Measurements from ENCODE around the gene SMAGP.
"Not testable (repeated sequence)": the region's sequence is repeated elsewhere in the genome, so short reads cannot be mapped to it uniquely, and the experiment has no call there.

The SMAGP gene

GRCh38 chr12:51222461-51222860 is 47.8 kb downstream of the SMAGP start:
- DNase-seq: no peak

GRCh38 chr12:51219857-51220256 is 50.4 kb downstream of the SMAGP start:
- DNase-seq: not testable (repeated sequence)

DNA sequence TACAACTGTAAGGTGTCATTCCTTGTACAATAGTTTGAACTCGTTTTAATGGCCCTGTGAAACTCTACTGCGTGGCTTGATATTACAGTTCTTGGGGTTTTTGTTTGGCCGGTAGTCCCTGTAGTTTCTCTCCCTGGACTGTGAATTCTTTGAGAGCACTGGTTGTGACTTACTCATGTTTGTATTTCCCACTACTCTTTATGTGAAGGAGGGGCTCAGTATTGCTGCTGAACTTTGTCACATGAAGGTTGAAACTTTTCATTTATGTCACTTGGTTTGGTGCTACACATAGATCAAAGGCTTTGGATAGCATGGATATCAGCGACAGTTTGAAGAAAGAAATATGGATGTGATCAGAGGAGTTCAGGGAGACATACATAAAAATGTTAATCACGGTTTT is 50.9 kb downstream of the SMAGP start:
- DNase-seq: no peak

- no peak for DNase-seq
These were observed 51.5 kb downstream of the SMAGP start for GRCh38 chr12:51218607-51219161.

DNA sequence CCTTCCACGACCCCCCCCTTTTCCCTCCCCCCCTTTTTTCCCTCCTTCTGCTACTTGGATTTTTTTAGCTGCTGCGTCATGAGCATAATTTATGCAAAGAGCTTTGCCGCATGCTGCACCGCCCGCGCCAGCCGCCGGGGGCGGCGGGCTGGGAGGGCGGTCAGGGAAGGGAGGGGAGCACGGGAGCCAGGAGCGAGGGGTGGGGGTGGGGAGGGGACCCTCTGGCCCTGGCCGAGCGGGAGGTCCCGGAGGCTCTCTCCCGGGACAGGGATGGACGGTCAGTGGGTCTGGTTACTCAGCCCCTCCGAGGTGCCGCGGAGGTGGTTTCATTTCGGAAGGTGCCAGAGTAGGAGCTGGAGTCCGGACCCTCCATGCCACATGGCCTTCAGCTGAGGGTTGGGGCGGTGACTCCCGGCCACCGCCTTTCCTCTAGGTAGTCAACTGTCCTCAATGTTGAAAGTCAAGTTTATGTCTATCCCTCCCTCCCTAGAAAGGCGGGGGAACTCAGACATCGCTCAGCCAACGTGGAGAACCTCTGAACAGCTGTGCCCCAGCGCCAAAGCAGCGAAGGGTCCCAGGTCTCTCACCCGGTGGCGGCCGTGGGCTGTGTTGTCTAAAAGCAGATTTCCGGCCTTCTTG is 52.1 kb downstream of the SMAGP start, which contains the start of gene POU6F1:
TSS of gene POU6F1 (minus strand) at position 95 of the 639 bp plus-strand sequence. CDS start 11,226 bp downstream, outside the sequence.
- peak; percentile 76 for DNase-seq

DNA sequence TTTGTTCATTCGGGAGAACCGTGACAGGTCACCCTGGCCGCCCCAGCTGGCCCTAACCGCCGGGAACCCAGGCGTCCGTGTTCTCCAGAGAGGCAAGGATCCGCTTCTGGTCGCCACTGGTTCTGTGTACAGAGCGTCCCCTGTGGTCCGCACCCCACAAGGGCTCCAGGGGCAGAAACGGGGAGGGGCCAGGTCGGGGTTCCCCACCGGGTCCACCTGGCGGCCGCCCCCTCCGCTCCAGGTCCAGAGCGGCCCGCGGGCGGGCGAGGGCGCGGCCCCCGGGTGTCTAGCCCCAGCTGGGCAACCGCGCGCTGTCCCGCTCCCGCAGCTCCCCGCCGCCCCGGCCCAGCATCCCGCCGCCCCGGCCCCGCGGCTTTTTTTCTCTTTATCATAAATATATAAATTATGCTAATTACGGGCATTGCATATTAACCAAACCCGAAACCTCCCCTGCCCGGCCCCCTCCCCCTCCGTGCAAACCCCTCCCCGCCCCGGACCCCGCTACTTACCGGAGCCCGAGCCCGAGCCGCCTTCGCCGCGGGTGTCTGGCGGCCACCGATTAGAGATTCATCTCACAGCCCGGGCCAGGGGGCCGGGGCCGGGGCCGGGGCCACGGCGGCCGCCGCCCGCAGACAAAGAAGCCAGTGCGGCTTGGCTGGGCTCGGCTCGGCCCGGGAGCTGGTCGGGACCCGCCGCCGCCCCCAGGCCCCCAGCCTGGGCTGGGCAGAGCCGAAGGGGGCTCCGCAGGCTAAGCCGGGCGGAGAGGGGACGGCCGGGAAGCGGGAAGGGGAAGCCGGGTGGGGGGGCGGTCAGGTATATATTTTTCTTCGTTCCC is 52.9 kb downstream of the SMAGP start:
- DNase-seq: no peak

- no peak for DNase-seq
These were observed 53.6 kb downstream of the SMAGP start for GRCh38 chr12:51216642-51217041.

DNA sequence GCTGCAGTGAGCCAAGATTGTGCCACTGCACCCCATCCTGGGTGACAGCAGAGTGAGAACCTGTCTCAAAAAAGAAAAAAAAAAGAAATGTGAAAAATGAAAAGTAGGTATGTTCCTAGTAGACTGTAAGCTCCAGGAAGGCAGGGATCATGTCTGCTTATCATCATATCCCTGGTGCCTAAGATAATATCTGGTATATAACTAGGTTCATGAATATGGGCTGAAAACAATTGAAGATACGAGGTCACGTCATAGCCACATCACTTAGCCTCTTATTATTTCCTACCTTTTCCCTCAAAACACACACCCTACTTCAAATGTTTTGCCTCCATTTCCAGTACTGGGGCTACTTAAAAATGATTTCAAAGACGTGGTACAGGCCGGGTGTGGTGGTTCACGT is 55.3 kb downstream of the SMAGP start:
- DNase-seq: no peak

DNA sequence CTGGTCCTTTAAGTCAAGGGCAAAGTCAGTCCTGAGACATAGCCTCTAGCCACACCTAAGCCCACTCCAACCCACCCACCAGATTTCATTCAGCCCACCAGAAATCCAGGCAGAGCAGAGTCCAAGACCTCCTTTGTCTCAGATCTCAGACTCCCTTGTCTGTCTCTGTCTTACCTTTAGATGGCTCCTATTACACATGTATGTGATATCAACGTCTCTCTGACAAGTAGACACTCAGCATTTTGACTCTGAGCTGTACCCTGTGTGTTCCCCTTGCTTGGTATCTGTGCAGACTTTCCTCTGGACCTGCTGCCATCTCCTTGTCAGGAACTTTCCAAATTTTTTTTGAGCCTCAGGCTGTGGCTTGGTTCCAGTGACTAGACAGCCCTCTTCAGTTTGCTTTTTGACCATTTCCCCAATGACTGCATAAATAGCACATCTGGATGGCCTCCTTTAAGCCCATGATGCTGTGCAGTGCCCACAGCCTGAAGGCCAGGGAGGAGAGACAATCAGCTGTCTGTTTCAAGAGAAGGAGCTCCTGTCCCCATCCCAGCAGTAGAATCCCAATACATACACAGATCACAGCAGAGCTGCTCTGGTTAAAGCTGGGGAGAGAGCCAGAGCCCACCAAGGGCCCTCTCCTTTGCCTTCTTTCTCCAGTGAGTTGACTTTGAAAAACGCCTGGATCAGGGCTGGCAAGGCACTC is 59.4 kb downstream of the SMAGP start:
- DNase-seq: no peak

DNA sequence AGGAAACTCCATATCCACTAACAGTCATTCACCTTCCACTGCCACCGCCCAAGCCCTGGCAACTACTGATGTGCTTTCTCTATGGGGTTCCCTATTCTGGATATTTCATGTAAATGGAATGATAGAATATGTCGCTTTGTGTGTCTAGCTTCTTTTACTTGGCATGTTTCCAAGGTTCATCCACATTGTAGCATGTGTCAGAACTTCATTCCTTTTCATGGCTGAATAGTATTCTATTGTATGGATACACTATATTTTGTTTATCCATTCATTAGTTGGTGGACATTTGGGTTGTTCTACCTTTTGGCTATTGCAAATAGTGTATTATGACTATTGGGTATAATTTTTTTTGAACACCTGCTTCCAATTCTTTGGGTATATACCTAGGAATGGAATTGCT is 61.0 kb downstream of the SMAGP start:
- DNase-seq: no peak

GRCh38 chr12:51208016-51208660 is 62.1 kb downstream of the SMAGP start:
- no peak for DNase-seq

GRCh38 chr12:51205350-51205749 is 64.9 kb downstream of the SMAGP start:
- DNase-seq: no peak

DNA sequence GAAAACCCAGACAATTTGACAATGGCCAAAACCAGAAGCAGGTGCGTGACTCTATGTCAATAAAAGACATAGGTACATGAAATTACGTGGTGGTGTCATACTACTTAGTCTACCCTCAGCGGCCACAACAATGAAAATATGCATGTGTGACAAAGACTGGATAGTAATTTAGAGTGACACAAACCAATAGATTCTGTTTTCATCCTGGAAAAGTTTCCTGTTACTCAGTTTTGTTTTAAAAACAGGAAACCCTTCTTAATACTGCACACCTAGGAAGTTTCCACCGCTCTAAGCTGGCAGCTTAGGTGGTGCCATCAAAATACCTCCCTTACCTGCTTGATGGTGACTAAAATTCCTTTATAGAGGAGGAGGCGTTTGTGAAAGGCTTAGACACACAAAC is 67.5 kb downstream of the SMAGP start:
- DNase-seq: no peak

GRCh38 chr12:51200806-51201205 is 69.4 kb downstream of the SMAGP start:
- DNase-seq: no peak

DNA sequence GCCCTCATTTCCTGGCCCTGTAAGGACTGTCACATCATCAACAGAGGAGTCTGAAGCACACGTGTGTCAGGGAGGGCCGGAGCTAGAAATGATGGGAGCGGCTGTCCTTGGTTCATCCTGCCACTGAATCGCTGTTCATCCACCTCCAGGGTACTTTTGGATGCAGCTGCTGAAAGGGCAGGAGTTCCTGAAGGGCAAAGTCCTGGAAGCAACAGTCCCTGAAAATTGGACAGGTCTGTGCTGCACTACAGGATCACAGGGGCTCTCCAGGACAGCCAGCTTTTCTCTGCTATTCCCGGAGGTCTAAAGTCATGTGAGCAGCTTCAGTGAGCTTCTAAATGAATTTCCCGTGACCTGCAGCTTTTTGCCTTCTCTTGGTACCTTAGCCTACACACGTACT is 70.1 kb downstream of the SMAGP start:
- DNase-seq: no peak

GRCh38 chr12:51199366-51199945 is 70.8 kb downstream of the SMAGP start:
- DNase-seq: no peak

DNA sequence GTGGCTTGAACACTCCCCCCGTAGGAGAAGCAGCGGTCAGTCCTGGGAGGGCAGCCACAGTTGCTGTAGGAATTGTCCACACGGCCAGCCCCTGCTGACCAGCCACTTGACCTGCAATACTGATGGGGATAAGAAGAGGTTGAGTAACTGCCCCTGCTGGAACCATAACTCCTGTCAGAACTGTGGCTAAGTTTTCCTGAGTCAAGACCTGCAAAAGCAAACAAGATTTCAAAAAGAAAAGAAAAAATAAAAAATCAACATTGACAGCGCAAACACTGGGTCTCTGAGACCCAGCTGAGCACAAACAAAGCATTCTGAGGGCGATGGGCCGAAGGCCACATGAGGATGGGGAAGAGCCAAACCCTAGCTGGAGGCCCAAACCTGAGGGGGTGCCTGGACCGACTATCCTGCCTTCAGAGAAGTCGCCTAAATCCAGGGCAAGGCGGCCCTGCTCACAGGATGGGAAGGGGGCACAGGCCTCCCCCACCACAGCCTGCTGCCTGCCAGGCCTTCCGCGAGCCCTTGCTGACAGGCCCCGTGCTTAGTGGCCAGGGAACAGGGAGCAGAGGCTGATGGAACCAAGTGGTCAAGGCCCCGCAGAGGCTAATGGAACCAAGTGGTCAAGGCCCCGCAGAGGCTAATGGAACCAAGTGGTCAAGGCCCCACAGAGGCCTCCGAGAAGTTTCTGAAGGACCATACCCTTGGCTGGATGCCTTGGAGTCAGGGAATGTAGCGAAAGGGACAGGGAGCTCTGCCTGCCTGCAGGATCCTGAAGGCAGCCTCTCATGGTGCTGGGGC is 71.4 kb downstream of the SMAGP start:
- no peak for DNase-seq

DNA sequence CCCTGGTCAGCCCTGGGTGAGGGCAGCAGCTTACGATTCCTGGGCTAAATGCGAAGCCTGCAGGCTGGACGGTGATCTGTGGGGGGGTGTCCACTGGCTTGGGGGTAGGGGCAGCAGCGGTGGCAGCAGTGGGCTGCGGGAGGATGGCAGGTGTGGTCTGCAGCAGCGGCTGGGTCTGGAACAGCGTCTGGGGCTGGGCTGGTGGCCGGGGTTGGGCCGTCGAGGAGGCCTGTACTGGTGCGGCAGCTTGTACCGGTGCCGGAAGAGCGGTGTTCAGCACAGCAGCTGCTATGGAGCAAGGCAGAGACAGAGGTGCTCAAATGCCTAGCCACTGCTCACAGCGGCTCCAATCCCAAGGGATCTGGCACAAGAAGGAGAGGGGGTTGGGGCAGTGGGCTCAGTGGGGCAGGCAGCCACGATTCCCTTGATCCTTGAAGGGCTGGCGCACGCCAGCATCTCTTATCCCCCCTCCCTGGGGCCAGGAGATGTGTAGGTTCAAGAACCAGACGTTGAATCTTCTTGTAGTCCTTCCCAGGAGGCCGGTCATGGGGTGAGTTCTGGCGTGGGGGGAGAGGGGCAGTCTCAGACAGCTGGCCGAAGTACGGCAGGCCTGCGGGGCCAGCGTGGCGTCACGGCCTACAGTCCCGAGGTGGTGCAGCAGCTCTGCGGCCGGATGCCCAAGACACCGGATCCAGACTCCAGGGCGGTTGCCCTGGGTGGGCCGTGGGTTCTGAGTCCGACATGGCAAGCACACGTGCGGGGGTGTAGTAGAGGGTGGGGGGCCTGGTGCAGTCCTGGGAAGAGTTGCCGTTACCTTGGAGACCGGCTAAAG is 72.3 kb downstream of the SMAGP start:
- DNase-seq: no peak

- no peak for DNase-seq
These were observed 73.7 kb downstream of the SMAGP start for GRCh38 chr12:51196547-51196946.

DNA sequence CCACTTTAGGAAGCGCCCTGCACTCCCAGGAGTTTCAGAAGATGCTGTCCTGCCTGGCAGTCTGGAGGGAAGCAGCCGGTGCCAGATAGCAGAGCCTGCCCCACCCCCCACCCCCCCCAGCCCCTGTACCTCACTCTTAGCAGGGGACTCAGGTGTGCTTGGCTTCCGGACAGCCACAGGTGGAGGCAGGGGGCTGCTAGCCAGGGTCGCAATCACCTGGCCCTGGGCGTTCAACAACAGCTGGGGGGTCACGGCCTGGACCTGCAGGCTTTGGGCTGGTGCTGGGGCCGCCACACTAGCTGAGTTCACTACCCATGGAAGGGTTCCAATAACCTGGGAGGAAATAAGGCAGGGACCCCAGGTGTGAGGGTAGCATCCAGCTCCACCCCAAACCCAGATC is 74.4 kb downstream of the SMAGP start:
- no peak for DNase-seq

All from NCI-H226 (cell line).